GM21526 (cell line): ENCODE measurements around the gene SLC6A6.

Source experiments
- ATAC-seq: cut with Tn5 transposase; IDR thresholded peaks from one replicate; pipeline ENCODE4 v1.9.1; 2021; ENCODE audit warnings: moderate library complexity; ENCODE audit not compliant: unreplicated experiment, low FRiP score

Gene SLC6A6

DNA sequence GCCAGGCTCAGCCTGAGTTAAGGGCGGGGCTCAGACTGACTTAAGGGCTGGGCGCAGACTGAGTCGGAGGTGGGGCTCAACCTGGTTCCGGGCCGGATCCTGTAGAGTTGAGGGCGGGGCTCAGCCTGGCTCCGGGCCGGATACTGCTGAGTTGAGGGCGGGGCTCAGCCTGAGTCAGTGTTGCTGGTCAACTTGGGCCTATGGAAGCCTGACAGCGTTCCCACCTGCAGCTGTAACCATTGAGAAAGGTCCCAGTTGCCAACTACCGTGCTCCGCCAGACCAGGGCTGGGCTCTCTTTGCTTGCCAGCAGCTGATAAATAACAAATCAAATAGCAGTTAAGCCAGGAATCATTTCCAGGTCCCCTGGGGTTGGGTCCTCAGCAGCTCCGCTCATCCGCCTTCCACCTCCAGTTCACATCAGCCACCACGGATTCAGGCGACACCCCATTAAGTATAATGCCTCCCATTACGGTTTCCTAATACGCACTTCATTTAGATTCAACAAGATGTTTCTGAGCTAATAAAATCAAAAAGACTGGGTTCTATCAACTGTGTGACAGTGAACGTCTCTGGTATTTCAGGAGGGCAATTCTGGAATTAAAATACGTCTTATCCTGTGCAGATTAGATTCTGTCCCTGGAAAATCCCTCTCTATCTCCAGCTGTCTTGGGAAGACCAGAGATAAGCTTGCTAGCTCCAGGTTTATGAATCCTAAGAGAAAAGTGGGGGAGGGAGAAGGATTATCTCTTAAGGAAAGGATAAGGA, 130.5 kb downstream of the SLC6A6 start:
- no peak for ATAC-seq

- ATAC-seq = no peak
Measured at GRCh38 chr3:14533457-14533958, 131.1 kb downstream of the SLC6A6 start.

DNA sequence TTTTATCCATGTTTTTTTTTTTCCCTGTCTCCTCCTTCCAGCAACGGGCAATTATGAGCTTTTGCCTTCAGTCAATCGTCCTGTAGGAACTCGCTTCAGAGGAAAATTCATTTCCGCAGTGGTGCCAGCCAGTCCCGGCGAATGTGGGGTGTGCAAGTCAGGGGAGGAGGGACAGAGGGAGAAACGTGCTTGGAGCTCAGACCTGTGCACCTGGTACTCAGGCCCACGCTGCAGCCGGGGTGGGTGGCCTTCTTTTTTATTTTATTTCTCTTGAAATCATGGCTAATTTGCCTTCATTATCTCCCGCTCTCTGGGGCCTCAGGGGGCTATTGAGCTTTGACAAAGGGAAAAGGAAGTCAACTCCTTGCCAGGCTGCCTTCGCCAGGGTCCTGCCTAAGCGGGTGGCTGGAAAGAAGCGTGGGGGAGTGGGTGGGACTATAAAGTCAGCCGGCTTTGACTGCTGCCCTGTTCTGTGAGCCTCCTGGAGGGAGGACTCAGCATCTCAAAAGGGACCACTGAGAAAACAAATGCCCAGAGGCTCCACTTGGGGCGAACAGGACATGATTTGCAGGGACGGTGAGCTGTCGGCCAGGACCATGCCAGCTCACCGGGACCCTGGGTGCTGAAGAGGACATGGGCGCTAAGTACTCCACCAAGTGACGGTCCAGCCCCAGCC, 132.2 kb downstream of the SLC6A6 start:
- ATAC-seq = no peak

- no peak for ATAC-seq
Measured at GRCh38 chr3:14535616-14536015, 133.2 kb downstream of the SLC6A6 start.

DNA sequence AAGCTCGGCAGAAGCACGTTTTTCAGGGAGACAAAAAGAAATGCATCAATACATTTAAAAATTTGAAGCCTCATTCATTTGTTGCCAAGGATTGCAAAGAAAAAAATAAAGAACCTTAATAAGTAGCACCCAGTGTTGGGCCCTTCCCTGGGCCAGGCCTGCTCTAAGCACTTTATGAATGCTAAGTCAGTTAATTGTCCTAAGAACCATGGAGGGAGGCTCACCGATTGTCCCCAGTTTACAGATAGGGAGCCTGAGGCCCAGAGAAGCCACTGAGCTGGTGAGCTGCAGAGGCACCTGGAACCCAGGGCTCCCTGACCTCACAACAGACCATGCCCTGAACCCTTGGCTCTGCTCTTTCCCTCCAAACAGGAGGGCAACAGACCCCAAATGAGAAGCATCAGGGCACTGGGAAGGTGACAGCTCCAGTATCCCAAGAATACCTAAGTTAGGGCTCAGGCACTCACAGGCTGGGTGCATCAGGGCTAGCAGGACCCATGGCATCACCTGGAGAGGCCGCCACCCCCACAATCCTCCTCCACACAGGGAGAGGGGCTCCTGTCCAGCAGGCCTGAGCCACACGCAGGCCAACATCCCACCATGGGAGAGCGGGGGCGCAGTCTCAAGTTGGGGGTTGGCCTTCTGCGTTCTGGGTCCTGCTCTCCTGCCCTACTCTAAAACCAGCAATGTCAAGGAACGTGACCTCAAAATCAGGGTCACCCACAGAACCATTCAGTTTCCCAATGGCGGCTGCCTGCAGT, 133.8 kb downstream of the SLC6A6 start:
- no peak for ATAC-seq

DNA sequence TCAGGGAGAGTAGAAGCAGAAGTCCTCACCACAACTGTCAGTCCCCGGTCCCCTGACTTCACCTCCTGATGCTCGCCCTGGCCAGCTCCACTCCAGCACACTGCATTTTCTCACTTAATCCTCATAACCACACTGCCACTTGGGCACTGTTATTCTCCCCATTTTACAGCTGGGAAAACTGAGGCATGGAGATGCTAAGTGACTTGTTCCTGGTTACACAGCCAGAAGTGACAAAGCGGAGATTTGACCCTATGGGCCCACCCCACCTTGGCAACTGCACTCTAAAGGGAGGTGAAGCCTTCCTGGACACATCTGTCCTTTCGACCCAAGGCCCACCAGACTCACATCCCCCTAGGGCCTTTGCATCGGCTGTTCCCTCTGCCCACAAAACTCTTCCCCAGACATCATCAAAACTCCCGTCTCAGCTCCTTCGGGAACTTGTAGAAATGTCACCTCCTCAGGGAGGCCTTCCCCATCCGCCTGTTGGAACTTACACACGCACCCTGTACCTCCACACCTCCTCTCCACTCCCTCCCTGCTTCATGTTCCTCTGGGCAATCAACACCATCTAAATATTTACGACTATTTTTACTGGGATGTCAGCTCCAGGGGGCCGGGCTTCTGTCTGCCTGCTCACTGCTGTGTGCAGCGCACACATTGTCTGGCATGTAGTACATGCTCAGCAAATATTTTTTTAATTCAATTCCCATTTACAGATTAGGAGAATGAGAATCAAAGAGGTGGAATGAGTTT, 134.6 kb downstream of the SLC6A6 start:
- ATAC-seq = no peak

GRCh38 chr3:14537590-14538450, 135.4 kb downstream of the SLC6A6 start:
- ATAC-seq = no peak

- no peak for ATAC-seq
Measured at GRCh38 chr3:14538451-14539088, 136.2 kb downstream of the SLC6A6 start.
